Activated T-cell treated with anti-CD3 and anti-CD28 coated beads for 4 hours (primary cell): Measurements from ENCODE around the gene POLL.
"Not testable (repeated sequence)": the region's sequence is repeated elsewhere in the genome, so short reads cannot be mapped to it uniquely, and the experiment has no call there.

ENCODE experiments used
- DNase-seq: peaks from one replicate; pipeline ENCODE4 v3.0.0-alpha.2; 2020

POLL gene

GRCh38 chr10:101611096-101611905 is 23.2 kb upstream of the POLL start:
- DNase-seq, result no peak

DNA sequence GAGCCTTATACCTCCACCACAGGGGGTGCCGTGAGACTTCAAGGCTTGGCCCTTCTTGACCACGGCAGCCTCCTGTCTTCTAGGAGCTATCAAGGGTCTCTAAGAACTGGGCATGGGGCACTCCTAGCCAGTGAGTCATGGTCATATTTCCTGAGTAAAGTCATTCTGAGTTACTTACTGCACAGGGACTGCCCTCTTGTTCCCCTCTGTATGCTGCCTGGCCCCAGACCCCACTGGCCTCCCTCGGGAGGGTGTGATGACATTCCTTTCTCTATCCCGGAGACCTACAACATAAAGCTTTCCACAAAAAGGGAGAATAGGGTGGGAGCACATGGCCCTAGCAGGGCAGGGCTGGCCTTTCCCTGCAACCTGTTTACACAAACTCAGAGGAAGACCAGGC is 21.4 kb upstream of the POLL start:
- DNase-seq, result no peak

- DNase-seq, result no peak
These were observed 19.1 kb upstream of the POLL start for GRCh38 chr10:101607124-101607523.

DNA sequence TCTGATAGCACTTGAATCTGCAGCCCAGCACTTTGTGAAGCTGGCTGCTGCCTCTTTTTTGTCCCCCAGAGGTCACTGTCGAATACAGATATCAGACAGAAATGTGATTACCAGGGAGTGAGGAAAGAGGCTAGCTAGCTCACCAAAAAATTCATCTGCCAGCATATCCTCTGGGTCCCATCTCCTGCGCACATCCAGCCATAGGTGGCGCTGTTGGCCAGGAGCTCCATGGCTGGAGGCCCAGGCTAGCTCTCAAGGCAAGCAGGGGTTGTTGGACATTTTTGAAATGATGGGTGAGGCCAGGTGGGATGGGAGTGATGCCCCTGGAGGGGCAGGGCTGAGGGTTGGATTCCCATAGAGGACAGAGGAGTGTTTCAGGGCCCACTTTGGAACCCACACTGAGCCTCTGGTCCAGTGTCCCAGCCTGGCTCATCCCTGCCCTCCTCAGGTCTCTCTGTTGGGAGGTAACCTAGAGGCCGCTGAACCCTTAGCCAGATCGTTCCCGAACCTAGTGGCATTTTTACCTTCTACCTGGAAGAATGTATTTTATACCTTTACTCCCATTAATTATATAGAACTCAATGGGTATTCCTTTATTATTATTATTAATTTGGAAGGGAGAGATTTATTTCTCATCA is 14.8 kb upstream of the POLL start:
- peak; percentile 31 for DNase-seq

DNA sequence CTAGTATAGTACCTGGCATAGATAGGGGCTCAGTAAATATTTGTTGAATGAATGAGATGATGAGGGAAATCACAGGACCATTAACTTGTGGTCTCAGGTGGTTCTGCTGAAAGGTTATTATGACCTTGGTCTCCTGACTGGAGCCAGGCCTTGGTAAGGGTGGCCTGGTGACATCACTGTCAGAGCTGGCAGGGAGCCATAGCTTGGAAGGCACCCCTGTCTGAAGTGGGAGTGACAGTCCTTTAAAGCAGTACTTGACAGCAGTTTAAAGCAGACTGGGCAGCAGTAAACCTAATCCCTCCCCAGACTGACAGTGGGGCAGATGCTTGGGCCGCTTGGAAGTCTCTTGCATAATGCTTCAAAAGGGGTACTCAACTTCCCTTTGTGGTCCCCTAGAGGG is 13.5 kb upstream of the POLL start:
- DNase-seq, result no peak

DNA sequence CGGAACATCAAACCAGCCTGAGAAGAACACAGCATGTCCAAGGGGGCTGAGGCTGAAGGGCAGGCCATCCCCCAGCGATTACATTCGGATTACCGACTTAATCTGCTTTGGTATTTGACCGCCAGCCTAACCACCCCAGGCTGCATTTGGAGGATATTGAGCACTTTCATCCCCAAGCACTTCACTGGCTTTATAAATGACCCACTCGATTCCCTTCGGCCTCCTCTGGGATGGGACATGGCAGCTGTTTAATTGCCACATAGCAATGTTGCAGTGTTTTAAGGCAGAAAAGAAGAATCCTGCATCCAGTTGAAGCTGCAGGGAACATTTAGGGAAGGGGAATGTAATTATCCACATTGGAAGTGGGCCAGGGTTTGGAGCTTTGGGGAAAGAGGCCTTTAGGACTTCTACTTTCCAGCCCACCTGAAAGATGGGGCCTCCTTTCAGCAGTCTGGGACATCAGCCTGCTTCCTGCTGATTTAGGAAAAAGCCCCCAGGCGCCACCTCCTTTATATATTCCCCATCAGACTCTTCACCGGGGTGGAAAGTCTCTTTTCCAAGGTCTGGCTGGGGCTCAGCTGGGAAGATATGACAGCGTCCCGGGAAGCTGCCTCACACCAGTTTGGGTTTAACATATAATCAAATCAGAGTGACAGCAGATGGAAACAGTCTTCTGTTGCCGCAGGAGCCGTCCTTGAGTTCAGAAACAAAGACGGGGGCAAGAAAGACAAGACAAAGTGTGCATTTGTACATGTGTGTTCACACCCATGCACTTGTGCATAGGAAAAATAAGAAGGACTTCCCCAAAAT is 9.2 kb upstream of the POLL start:
- DNase-seq, result no peak

GRCh38 chr10:101595591-101596433 is 7.8 kb upstream of the POLL start:
- no peak for DNase-seq

- not testable (repeated sequence) for DNase-seq
These were observed 5.3 kb upstream of the POLL start for GRCh38 chr10:101593331-101593730.

DNA sequence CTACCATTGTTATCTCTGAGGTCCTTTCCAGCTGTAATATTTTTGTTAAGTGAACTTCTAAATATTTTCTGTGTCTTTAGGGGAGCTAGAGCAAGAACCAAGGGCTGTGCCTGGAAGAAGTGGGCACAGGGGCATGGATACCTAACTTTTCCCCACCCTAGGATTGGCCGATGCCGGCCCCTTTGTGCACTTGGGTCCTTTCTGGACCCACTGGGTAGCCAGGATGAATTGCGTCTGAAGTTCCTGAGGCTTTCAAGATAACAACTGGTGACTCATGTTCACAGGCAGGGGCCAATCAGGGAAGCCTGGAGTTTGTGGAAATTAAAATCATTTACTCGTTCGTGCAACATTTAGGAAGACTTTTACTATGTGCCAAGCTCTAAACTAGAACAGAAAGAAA is 822 bp upstream of the POLL start:
- no peak for DNase-seq

GRCh38 chr10:101585841-101586240 is 2.2 kb downstream of the POLL start:
- DNase-seq, result no peak

DNA sequence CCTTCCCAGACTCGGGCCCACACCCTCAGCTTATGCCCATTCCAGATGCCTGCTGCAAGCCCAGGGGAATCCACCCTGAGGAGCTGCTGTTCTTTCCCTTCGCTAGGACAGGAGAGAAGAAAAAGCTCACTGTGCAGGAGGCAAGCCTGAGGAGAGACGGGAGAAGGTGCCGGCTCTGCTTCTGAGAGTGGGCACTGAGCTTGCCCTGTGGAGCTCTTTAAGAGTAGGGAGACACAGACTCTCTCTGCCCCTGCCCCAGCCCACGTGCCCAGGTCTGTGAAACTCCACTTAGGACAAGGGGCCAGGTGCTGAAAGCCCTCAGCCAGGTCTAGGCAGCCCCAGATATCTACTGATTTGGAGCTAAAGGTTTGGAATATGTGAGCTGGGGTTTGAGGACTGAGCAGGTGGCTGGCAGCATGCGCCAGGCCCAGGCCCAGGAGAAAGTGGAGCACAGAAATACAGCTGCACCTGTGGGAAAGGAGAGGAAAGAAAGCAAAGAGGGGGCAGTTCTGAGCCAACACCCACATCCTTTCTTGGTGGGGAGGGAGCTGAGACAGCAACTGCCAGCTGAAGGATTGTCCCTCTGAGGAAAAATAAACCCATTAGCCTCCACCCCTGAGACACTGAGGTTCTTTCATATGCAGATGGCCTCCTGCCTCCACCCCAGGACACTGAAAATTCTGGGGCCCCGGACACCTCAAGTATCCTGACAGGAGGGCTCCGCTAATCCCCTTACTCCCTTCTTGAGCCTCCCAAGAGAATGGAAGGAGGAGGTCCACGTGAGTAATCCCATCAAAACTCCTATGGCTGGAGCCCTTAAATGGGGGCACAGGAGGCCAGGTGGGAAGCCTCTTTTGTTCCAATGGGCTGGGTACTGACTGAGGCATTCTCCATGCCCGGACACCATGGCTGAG is 7.3 kb downstream of the POLL start:
- DNase-seq, result no peak

- DNase-seq, result no peak
These were observed 8.6 kb downstream of the POLL start for GRCh38 chr10:101579516-101579870.

GRCh38 chr10:101578803-101579515 is 9.1 kb downstream of the POLL start:
- no peak for DNase-seq

DNA sequence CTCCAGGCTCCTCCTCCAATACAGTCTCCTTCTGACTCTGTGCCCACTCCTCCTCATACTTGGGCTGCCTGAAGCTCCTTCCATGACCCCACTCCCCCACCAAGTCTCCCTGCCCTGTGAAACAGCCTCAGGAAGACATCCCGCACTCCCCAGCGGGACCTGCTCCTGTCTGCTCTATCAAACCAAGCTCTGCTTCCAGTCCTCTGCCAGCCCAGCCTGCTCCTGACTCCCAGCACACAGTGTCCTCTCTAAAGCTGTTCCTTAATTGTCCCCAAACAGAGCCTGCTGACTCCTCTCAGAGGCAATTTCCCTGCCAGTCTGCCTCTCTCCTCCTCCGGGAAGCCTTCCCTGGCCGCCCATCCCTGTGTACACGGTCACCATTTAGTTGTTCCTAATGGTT is 9.9 kb downstream of the POLL start:
- DNase-seq, result no peak

DNA sequence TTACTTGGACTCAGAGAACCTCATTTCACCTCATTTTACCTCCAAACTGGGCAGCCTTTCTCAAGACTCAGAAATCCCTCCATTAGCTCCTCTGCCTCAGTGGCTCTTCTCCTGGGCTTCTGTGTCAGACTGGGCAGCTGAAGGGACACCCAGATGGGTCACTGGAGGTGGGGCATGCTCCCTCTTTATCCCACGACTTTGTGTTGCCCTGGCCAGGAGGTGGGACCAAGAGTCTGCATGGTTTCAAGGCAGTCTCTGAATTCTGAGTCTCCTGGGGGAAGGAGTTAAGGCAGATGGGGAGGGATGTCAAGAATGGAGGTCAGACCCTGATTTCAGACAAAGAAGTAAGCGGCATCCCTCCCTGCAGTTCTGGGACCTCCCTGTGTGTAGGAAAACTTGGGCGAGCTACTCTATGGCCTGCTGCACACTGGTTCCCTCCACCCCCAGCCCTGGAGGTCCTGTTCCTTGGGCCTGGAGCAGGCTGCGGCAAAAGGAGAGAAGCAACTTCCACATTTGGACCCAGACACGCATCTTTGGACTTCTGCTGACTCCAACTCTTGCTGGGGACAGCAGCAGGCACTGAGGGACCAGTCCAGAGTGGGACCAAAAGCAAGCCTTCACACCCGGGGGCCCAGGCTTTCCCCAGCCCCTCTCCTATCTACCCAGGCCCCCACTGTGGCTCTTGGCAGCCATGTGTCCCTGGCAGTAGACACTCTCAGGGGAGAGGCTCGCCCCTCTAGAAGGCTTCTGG is 10.8 kb downstream of the POLL start:
- DNase-seq, result no peak

DNA sequence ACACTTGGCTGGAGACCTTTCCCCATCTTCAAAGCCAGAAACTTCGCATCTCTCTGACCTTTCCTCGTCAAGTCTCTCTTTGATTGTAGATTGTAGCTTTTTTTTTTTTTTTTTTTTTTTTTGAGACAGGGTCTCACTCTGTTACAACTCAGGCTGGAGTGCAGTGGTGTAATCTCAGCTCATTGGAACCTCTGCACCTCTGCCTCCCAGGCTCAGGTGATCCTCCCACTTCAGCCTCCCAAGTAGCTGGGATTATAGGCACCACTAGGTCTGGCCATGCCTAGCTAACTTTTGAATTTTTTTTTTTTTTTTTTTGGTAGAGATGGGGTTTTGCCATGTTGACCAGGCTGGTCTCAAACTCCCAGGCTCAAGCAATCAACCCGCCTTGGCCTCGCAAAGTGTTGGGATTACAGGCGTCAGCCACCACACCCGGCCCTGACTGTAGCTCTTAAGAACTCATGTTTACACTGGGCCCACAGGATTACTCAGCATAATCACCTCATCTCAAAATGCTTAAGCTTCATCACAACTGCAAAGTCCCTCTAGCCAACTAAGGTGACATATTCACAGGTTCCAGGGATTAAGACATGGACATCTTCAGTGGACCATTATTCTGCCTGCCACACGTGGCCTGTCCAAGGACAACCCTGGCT is 11.7 kb downstream of the POLL start:
- DNase-seq, result no peak

GRCh38 chr10:101575580-101576210 is 12.4 kb downstream of the POLL start:
- no peak for DNase-seq

GRCh38 chr10:101575091-101575490 is 13.0 kb downstream of the POLL start:
- no peak for DNase-seq
